ENCODE data around the gene CAMK4.

The CAMK4 gene

DNA sequence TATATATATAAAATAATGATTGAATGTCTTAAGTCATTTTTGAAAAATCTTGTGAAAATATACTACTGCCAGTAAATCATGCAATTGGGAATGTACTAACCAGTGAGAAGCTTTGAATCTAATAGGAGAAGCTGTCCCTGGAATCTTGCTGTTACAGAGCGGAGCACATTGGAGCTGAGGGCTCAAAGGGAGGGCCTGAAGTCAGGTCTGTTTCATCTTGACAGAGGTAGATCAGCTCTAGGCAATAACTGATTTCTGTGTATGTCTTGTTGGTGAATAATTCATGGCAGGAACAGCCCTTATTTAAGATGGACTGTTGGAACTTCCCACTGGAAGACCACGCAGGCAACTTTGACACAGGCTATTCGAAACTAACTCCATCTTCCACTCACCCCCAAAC lies 17.5 kb downstream of the CAMK4 start:
- H3K4me1 ChIP-seq (ENCODE audit: low read length): peaks cover 19% of the 10 kb centered on the region
- H3K27ac ChIP-seq (ENCODE audit: low read length): no peak overlapping the region
- H3K4me3 ChIP-seq (ENCODE audit: low read length): no peak overlapping the region
- H3K9ac ChIP-seq (ENCODE audit: low read length): no peak overlapping the region
- H2AFZ ChIP-seq (ENCODE audit: low read depth, low read length): no peak overlapping the region
- peaks cover 98% of the 10 kb centered on the region for H3K79me2 ChIP-seq (ENCODE audit: low read length)
- H4K20me1 ChIP-seq (ENCODE audit: insufficient read depth, low read length): peaks cover 74% of the 10 kb centered on the region
- H3K27me3 ChIP-seq (ENCODE audit: low read depth, low read length): no peaks in the 10 kb centered on the region
- TF ChIP-seq, protein P1, sequence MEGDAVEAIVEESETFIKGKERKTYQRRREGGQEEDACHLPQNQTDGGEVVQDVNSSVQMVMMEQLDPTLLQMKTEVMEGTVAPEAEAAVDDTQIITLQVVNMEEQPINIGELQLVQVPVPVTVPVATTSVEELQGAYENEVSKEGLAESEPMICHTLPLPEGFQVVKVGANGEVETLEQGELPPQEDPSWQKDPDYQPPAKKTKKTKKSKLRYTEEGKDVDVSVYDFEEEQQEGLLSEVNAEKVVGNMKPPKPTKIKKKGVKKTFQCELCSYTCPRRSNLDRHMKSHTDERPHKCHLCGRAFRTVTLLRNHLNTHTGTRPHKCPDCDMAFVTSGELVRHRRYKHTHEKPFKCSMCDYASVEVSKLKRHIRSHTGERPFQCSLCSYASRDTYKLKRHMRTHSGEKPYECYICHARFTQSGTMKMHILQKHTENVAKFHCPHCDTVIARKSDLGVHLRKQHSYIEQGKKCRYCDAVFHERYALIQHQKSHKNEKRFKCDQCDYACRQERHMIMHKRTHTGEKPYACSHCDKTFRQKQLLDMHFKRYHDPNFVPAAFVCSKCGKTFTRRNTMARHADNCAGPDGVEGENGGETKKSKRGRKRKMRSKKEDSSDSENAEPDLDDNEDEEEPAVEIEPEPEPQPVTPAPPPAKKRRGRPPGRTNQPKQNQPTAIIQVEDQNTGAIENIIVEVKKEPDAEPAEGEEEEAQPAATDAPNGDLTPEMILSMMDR (IDR thresholded peaks at IDR 0.05; ENCODE audit: low read depth, low read length): no peak
- no peak for TF ChIP-seq EZH2phosphoT487 (IDR thresholded peaks at IDR 0.05; ENCODE audit: low read depth)
- H3K36me3 ChIP-seq (replicated peaks; ENCODE audit: low read depth, low read length): peaks cover 29% of the 10 kb centered on the region
- H3K9me3 ChIP-seq (ENCODE audit: insufficient read depth, low read length): no peaks in the 10 kb centered on the region
- H3K4me2 ChIP-seq (ENCODE audit: low read length): no peak overlapping the region

DNA sequence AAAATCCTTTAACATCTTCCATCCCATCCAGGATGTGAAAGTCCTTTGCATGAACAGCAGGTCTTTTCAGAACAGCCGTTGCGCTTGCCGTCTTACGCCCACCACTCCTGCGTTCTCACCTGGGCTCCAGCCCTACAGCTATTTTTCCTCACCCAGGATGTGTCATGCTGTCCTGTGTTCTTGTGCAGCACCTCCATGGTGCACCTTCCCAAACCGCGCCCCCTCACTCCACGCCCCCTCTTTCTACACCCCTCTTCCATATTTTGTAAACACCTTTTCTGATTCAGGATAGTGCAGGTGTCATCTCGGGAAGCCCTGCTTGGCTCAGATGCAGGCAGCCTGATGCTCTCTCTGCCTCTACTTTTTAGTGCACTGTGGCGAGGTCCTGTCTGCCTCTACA lies 18.4 kb downstream of the CAMK4 start:
- Histone ChIP-seq H3K27ac (ENCODE audit: low read length) (no peak overlapping the region), H3K4me1 (ENCODE audit: low read length) (peaks cover 13% of the 10 kb centered on the region)

DNA sequence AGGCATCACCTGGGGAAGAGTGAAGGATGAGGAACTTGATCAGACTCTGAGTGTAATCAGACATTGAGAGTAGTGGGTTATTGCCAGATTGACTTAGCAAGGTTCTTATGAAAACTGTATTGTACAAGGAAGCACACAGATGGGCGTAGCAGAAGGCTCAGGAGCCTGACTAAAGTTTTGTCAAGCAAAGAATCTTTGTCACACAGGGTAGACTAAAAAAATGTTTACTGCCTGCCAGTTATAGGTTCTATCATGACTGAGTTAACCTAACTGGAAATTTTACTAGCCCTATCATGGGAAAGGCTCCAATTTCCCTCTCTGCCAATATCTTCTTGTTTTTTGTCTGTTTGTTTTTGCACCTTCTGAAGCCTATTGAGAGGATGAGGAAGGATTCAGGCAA lies 19.1 kb downstream of the CAMK4 start:
- no peaks in the 10 kb centered on the region for H3K27me3 ChIP-seq (ENCODE audit: low read depth, low read length)
- H4K20me1 ChIP-seq (ENCODE audit: insufficient read depth, low read length): peaks cover 62% of the 10 kb centered on the region
- peaks cover 29% of the 10 kb centered on the region for H3K36me3 ChIP-seq (replicated peaks; ENCODE audit: low read depth, low read length)
- H2AFZ ChIP-seq (ENCODE audit: low read depth, low read length): no peak overlapping the region
- peaks cover 18% of the 10 kb centered on the region for H3K4me1 ChIP-seq (ENCODE audit: low read length)
- H3K4me3 ChIP-seq (ENCODE audit: low read length): no peak overlapping the region
- H3K79me2 ChIP-seq (ENCODE audit: low read length): peaks cover 95% of the 10 kb centered on the region
- H3K9ac ChIP-seq (ENCODE audit: low read length): no peak overlapping the region
- H3K9me3 ChIP-seq (ENCODE audit: insufficient read depth, low read length): no peaks in the 10 kb centered on the region
- no peak overlapping the region for H3K4me2 ChIP-seq (ENCODE audit: low read length)
- TF ChIP-seq, protein P1 (IDR thresholded peaks at IDR 0.05; ENCODE audit: low read depth, low read length): no peak
- TF ChIP-seq EZH2phosphoT487 (IDR thresholded peaks at IDR 0.05; ENCODE audit: low read depth): no peak
- no peak overlapping the region for H3K27ac ChIP-seq (ENCODE audit: low read length)

More for the DNA sequence above, 18.4 kb downstream of the CAMK4 start:
- Histone ChIP-seq H3K27me3 (ENCODE audit: low read depth, low read length) (no peaks in the 10 kb centered on the region), H4K20me1 (ENCODE audit: insufficient read depth, low read length) (peaks cover 65% of the 10 kb centered on the region), H2AFZ (ENCODE audit: low read depth, low read length) (no peak overlapping the region), H3K36me3 (replicated peaks; ENCODE audit: low read depth, low read length) (peaks cover 29% of the 10 kb centered on the region), H3K9me3 (ENCODE audit: insufficient read depth, low read length) (no peaks in the 10 kb centered on the region), H3K9ac (ENCODE audit: low read length) (no peak overlapping the region), H3K4me3 (ENCODE audit: low read length) (no peak overlapping the region), H3K79me2 (ENCODE audit: low read length) (peaks cover 95% of the 10 kb centered on the region), H3K4me2 (ENCODE audit: low read length) (no peak overlapping the region)
- TF ChIP-seq, protein P1 (IDR thresholded peaks at IDR 0.05; ENCODE audit: low read depth, low read length): no peak
- no peak for TF ChIP-seq EZH2phosphoT487 (IDR thresholded peaks at IDR 0.05; ENCODE audit: low read depth)

DNA sequence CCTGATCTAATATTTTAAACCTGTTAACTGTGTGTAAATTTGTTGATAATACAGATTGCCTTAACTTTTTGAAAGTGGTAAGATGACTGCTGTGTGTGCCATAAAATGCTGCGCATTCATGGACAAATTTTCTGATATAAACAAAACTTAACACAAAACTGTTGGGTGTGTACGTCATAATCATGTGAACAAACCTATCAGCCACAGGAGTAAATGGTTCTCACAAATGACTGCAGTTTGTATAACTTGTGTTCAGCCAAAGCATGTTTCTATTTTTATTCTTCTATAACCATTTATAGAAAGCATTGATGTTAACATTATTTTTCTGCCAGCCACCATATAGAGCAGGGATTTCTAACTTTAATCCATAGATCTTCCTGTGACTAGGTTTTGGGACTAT lies 21.5 kb downstream of the CAMK4 start:
- Histone ChIP-seq H2AFZ (ENCODE audit: low read depth, low read length) (no peak overlapping the region), H3K9ac (ENCODE audit: low read length) (no peak overlapping the region), H3K27ac (ENCODE audit: low read length) (no peak overlapping the region), H3K27me3 (ENCODE audit: low read depth, low read length) (no peaks in the 10 kb centered on the region), H3K4me1 (ENCODE audit: low read length) (peaks cover 35% of the 10 kb centered on the region), H3K36me3 (replicated peaks; ENCODE audit: low read depth, low read length) (peaks cover 18% of the 10 kb centered on the region), H3K4me3 (ENCODE audit: low read length) (no peak overlapping the region), H3K79me2 (ENCODE audit: low read length) (peaks cover 94% of the 10 kb centered on the region), H4K20me1 (ENCODE audit: insufficient read depth, low read length) (peaks cover 41% of the 10 kb centered on the region), H3K4me2 (ENCODE audit: low read length) (no peak overlapping the region), H3K9me3 (ENCODE audit: insufficient read depth, low read length) (no peaks in the 10 kb centered on the region)
- no peak for TF ChIP-seq EZH2phosphoT487 (IDR thresholded peaks at IDR 0.05; ENCODE audit: low read depth)
- TF ChIP-seq, protein P1 (IDR thresholded peaks at IDR 0.05; ENCODE audit: low read depth, low read length): no peak

Data from OCI-LY3 (cell line).